ENCODE results near the gene GPC6.

The GPC6 gene

GRCh38 chr13:93848247-93848646 is 621.6 kb downstream of the GPC6 start:
- DNase-seq (ENCODE audit: low read depth), result no peak

DNA sequence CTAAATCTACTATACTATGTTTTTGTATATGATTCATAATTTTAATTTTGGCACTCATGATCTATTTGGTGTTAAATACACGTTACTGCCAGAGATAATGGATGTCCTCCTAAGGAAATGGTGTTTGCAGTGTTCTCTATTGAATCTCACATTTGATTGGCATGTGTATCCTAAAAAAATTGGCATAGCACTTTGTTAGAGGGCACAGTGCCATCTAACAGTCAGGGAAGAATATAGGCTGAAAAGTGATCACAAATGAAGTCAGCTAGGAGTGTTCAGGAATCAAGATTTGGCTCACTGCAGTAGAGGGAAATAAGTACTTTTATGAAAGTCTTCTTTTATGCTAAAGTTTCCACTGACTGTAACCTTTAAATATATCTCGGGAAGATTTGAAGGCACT is 624.6 kb downstream of the GPC6 start:
- DNase-seq (ENCODE audit: low read depth), result no peak

DNA sequence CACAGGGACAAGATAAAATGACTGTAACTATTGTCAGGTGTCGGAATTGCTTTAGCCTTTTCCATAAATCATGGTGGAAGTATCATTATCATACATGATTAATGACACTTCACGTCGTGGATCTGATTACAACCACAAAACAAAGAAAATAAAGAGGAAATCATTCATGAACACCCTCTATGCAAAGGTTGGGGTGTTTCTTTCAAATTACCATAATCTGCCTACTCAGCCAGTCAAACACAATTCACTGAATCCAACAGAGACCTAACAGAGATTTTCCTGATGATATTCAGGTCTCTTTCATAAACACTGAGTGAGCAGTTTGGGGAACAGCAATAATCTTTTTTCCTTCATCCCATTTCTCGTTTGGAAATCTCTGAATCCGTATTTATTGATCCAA is 627.3 kb downstream of the GPC6 start:
- no peak for DNase-seq (ENCODE audit: low read depth)

GRCh38 chr13:93857126-93857525 is 630.5 kb downstream of the GPC6 start:
- no peak for DNase-seq (ENCODE audit: low read depth)

- DNase-seq (ENCODE audit: low read depth), result no peak
Measured at GRCh38 chr13:93859716-93860115, 633.1 kb downstream of the GPC6 start.

GRCh38 chr13:93861818-93862217 is 635.2 kb downstream of the GPC6 start:
- DNase-seq (ENCODE audit: low read depth), result no peak

- no peak for DNase-seq (ENCODE audit: low read depth)
Measured at GRCh38 chr13:93862259-93862658, 635.7 kb downstream of the GPC6 start.

DNA sequence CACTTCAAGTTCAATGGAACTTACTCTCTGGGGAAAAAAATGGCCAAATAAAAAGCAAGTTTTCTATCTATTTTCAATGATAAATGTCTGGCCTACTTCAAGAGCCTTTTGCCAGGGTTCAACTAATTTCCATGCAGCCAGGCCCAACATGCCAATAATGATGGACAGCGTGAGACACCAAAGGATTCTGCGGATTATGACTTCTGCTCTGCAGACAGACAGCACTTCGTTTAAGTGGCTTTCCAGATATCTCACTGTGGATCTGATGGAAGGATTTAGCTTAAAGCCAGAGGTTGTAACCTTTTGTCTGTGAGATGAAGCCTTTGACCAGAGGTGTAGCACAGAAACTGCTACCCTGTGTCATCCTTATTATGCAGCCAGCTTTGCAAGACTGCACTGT is 638.6 kb downstream of the GPC6 start:
- no peak for DNase-seq (ENCODE audit: low read depth)

GRCh38 chr13:93867481-93867880 is 640.9 kb downstream of the GPC6 start:
- no peak for DNase-seq (ENCODE audit: low read depth)

DNA sequence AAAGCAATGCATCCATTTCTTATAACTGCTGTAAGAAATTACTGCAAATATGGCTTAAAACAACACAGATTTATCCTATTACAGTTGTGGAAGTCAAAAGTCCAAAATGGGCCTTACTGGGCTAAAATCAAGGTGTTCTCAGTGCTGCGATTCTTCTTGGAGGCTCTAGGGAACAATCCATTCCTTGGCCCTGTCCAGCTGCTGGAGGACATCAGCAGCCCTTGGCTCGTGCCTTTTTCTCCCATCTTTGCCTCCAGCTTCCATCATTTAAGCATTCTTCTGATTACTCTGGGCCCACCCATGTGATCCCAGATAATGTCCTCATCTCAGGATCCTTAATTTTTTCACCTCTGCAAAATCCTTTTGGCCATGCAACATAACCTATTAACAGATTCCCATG is 645.8 kb downstream of the GPC6 start:
- no peak for DNase-seq (ENCODE audit: low read depth)

GRCh38 chr13:93872786-93873347 is 646.3 kb downstream of the GPC6 start:
- no peak for DNase-seq (ENCODE audit: low read depth)

DNA sequence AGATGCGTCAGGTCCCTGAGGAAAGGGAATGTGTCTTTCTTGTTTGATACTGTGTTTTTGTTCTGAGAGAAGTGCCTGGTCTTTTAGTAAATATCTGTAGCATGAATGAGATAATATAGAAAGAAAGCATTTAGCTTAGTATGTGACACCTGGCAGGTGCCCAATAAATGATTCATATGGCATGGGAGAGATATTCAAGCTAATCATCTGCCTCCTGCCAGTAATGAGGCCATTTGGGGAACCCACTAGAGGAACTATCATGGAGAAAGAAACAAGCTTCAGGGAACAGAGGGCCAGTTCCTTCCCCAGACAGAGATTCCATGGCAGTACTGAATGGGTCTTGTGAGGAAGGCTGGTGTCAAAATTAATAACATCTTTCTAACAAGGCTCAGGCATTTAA is 648.9 kb downstream of the GPC6 start:
- no peak for DNase-seq (ENCODE audit: low read depth)

DNA sequence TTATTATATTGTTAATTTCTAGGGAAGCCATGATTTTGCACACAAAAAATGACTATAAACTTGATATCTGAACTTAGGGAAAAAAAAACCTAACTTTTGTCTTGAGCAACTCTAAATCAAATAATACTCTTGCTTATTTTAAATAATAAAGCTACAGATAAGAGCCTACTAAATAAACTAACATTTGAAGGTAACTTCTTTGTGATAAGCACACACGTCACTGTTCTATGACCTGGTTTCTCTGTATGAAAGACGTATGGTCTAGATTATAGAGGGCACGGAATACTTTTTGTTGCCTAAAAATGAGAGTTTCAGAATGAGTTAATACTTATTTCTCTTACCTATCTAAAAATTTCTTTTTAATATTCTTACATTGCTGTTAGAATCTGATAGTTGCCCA is 649.6 kb downstream of the GPC6 start:
- DNase-seq (ENCODE audit: low read depth), result no peak

DNA sequence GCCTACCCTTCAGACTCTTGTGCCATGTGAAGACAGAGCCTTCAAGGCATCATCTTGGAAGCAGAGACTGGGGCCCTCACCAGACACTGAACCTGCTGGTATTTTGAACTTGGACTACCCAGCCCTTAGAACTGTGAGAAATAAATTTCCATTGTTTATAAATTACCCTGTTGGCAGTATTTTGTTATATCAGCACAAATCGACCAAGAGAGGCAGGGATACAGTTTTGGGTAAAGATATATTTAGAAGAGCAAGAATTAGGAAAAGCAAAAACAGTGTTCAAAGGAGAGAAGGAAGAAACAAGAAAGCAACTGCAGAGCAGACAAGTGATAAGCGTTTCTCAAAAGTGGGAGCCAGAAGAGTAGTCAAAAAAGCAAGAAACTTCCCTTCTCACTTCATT is 652.1 kb downstream of the GPC6 start:
- no peak for DNase-seq (ENCODE audit: low read depth)

DNA sequence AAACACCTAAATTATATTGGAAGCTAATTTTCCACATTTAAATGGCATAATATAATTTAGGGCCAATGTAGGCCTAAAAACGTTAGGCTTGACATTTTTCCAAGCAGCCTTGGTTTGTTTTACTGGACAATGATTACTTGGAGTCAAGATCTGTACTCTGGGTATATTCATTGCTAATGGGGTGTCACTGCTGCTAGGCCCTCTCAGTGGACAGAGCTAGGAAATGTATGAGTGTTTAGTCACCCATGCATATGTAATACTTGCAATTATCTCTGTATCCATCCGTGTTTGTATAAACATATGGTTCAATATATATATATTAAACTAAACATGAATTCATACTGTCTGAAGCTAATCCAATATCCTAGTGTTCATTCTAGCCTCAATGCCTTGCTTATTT is 654.8 kb downstream of the GPC6 start:
- DNase-seq (ENCODE audit: low read depth), result no peak

GRCh38 chr13:93882086-93882651 is 655.6 kb downstream of the GPC6 start:
- DNase-seq (ENCODE audit: low read depth), result no peak

DNA sequence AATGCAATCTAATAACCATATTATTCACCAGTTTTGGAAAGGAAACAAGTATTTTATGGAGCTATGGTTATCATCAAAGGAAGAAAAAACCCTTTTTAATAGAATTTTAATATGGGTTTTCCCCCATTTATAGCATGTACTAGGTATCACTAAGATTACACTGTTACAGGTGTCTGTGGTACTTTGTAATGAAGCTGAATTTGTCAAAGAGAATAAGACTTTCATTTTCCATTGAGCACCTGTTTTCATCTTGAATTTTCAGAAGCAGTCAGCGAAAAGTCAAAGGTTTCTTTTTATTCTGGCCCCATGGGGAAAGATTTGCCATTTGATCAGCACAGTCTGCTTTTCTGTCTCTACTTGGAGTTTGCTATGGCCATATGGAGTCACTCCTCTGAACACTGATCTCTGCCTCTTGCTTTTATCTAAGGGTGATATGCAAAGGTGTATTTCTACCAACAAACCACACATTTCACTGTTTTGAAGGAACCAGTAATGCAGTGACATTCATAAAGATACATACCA is 662.9 kb downstream of the GPC6 start:
- no peak for DNase-seq (ENCODE audit: low read depth)

DNA sequence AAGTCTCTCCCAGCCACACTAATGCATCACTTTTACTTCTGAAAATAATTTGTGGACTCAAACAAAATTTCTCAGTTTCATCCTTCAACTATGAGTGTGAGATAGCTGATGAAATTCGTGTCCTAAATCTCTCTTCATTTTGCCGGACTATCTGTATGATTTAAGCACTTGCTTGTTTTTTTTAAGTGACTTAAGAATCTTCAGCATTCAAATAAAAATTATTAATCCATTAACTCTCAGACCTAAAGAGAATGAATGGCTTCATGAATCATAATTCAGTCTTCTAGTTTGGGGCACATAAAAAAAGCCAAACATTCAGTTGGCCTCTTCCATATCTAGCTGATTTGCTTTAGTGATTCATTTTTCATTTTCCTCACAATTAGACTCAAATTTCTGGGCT is 673.4 kb downstream of the GPC6 start:
- no peak for DNase-seq (ENCODE audit: low read depth)

DNA sequence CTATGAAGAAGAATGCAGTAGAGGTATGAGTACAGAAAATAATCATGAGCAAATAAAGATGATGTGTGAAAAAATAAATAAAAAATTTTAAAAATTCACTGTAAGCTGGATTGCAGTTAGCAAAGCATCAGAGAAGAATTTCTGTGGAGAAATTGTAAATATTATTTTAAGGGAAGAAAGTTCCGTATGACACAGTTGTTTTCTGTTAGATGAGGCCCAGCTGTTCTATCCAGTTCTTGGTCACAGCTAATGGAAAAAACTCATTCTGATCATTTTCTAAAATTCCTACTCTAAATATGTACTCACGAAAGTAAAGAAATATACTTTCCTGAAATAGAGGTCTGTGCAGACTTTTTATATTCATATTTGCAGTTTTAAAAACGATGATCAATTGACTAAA is 674.1 kb downstream of the GPC6 start:
- no peak for DNase-seq (ENCODE audit: low read depth)

DNA sequence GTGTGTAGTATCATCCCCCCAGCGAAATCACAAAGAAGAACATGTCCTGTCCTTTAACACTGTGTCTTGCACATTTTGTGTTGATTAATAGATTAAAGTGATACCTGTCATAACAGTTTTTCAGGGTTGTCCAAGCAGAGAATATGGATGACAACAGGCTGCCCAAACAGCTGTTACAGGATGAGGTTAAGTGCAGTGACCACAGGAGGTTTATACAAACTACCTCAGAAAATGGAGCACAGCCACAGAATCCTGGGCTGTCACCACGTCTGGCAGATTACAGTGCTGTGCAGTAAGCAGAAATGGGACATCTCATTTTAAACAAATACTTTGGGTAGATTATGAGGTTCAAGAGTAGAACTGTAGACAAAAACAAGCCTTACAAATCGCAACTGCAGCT is 677.3 kb downstream of the GPC6 start:
- DNase-seq (ENCODE audit: low read depth), result no peak

- no peak for DNase-seq (ENCODE audit: low read depth)
Measured at GRCh38 chr13:93915269-93915809, 688.7 kb downstream of the GPC6 start.

DNA sequence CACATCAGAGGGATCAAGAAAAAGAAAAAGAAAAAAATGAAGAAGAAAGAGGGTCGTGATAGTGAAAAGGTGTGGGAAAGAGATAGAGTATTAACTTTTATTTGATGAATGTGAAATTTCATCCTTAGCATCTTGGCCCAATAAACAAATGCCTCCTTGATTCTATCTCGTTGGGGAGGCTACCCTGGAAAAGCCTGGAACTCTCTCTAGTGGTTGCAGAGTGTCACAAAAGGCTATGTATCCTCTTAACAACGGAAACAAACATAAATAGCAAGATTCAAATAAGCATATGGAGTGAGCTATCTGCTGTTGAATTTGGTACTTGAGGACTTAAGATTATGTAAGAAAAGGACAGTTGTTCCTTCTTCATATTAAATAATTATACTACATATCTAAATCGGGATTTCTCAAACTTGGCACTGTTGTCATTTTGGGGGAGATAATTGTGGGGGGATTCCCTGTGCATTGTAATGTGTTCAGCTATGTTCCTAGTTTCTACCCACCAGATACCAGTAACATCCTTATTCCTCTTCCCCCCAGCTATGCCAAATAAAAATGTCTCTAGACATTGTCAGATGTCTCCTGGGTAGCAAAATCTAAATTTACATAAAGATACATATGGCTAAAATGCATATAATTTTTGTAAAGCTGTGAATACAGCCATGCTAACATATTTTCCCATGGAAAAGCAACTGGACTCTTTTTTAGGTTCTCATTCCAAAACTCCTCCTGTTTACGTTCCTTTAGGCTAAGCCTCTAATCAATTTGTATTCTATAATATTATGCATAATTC is 695.7 kb downstream of the GPC6 start:
- DNase-seq (ENCODE audit: low read depth), result no peak

- no peak for DNase-seq (ENCODE audit: low read depth)
Measured at GRCh38 chr13:93925990-93926389, 699.4 kb downstream of the GPC6 start.
